ENCODE measurements around the gene CUL4A.

The CUL4A gene

GRCh38 chr13:113164492-113164891 is 44.9 kb upstream of the CUL4A start:
- Mint-ChIP-seq H3K27me3 (ENCODE audit: low read depth) (peaks cover 28% of the 10 kb centered on the region), H3K9me3 (peaks cover 6% of the 10 kb centered on the region), H3K27ac (peak overlapping the region in 1 of 3 experiments; percentile 20), H3K4me1 (peaks cover 12% of the 10 kb centered on the region), H3K4me3 (no peak overlapping the region), H3K36me3 (ENCODE audit: low read depth) (peaks cover 33% of the 10 kb centered on the region)
- TF ChIP-seq CTCF (IDR thresholded peaks at IDR 0.05; ENCODE audit: unreplicated experiment in 3 of 3), result no peak

GRCh38 chr13:113166266-113166665 is 43.1 kb upstream of the CUL4A start:
- TF ChIP-seq CTCF (IDR thresholded peaks at IDR 0.05; ENCODE audit: unreplicated experiment in 3 of 3), result no peak
- H3K27me3 Mint-ChIP-seq (ENCODE audit: low read depth), result peaks cover 14% of the 10 kb centered on the region
- no peak overlapping the region for H3K4me3 Mint-ChIP-seq
- peaks cover 12% of the 10 kb centered on the region for H3K4me1 Mint-ChIP-seq
- peaks cover 6% of the 10 kb centered on the region for H3K9me3 Mint-ChIP-seq
- no peak overlapping the region for H3K27ac Mint-ChIP-seq
- H3K36me3 Mint-ChIP-seq (ENCODE audit: low read depth), result peaks cover 46% of the 10 kb centered on the region

- no peak overlapping the region for H3K4me3 Mint-ChIP-seq
- peaks cover 6% of the 10 kb centered on the region for H3K9me3 Mint-ChIP-seq
- no peak for TF ChIP-seq CTCF (IDR thresholded peaks at IDR 0.05; ENCODE audit: unreplicated experiment in 3 of 3)
- H3K36me3 Mint-ChIP-seq (ENCODE audit: low read depth), result peaks cover 50% of the 10 kb centered on the region
- no peak overlapping the region for H3K27ac Mint-ChIP-seq
- H3K4me1 Mint-ChIP-seq, result peaks cover 12% of the 10 kb centered on the region
- H3K27me3 Mint-ChIP-seq (ENCODE audit: low read depth), result peaks cover 11% of the 10 kb centered on the region
Measured at GRCh38 chr13:113166681-113167080, 42.7 kb upstream of the CUL4A start.

GRCh38 chr13:113167155-113167554 is 42.3 kb upstream of the CUL4A start:
- Mint-ChIP-seq H3K9me3 (peaks cover 6% of the 10 kb centered on the region), H3K36me3 (ENCODE audit: low read depth) (peaks cover 54% of the 10 kb centered on the region), H3K4me3 (no peak overlapping the region), H3K27ac (no peak overlapping the region), H3K4me1 (peaks cover 12% of the 10 kb centered on the region), H3K27me3 (ENCODE audit: low read depth) (peaks cover 11% of the 10 kb centered on the region)
- no peak for TF ChIP-seq CTCF (IDR thresholded peaks at IDR 0.05; ENCODE audit: unreplicated experiment in 3 of 3)

GRCh38 chr13:113167575-113167974 is 41.8 kb upstream of the CUL4A start:
- Mint-ChIP-seq H3K36me3 (ENCODE audit: low read depth) (peaks cover 57% of the 10 kb centered on the region), H3K27me3 (ENCODE audit: low read depth) (peaks cover 11% of the 10 kb centered on the region)

More at GRCh38 chr13:113167575-113167974, 41.8 kb upstream of the CUL4A start:
- Mint-ChIP-seq H3K27ac (no peak overlapping the region), H3K9me3 (peaks cover 6% of the 10 kb centered on the region), H3K4me1 (peaks cover 12% of the 10 kb centered on the region), H3K4me3 (no peak overlapping the region)
- no peak for TF ChIP-seq CTCF (IDR thresholded peaks at IDR 0.05; ENCODE audit: unreplicated experiment in 3 of 3)

Data from nephron (organoid).